HUDEP-2 (cell line): ENCODE measurements around the gene UBE2QL1.
A peak's percentile ranks its signal among the peaks of the same experiment; 100 is the strongest.

Experiments
- DNase-seq, 76 experiments: peaks; one replicate each; lab custom pipeline; 2025; ENCODE audit not compliant: unreplicated experiment in 76 of 76; lab: John Stamatoyannopoulos, UW

UBE2QL1 gene

GRCh38 chr5:6522331-6522730, 73.7 kb downstream of the UBE2QL1 start:
- DNase-seq: no peak

GRCh38 chr5:6522923-6523322, 74.3 kb downstream of the UBE2QL1 start:
- DNase-seq: no peak

- DNase-seq: no peak
Measured at GRCh38 chr5:6525422-6525821, 76.8 kb downstream of the UBE2QL1 start.

- peak in 6 of 76 experiments; percentile 1 to 29 (median 6) for DNase-seq
Measured at GRCh38 chr5:6525910-6526309, 77.3 kb downstream of the UBE2QL1 start.

GRCh38 chr5:6527749-6528455, 79.2 kb downstream of the UBE2QL1 start:
- no peak for DNase-seq

GRCh38 chr5:6535594-6535993, 86.9 kb downstream of the UBE2QL1 start:
- no peak for DNase-seq

GRCh38 chr5:6539060-6539459, 90.4 kb downstream of the UBE2QL1 start:
- DNase-seq: no peak

GRCh38 chr5:6540111-6540827, 91.6 kb downstream of the UBE2QL1 start:
- DNase-seq: no peak

- DNase-seq: no peak
Measured at GRCh38 chr5:6541256-6542013, 92.8 kb downstream of the UBE2QL1 start.

GRCh38 chr5:6542421-6543345, 94.0 kb downstream of the UBE2QL1 start:
- DNase-seq: no peak

GRCh38 chr5:6543346-6543730, 94.7 kb downstream of the UBE2QL1 start:
- DNase-seq: no peak

- no peak for DNase-seq
Measured at GRCh38 chr5:6543830-6544560, 95.3 kb downstream of the UBE2QL1 start.
